GM23338 (cell line): Measurements from ENCODE around the gene FOCAD. TPM values are rescaled to one million over a fixed set of nuclear protein-coding genes. Genes with fewer than 3 reads are reported as not detected.

Source experiments
- ATAC-seq: fragments of 200-7000 bp; cut with Tn5 transposase; 3 replicates; pipeline ENCODE4 v1.9.1; 2020
- DNase-seq: peaks from one replicate; pipeline ENCODE4 v3.0.0-alpha.2; 2015; ENCODE audit warnings: low spot score
- H2AFZ ChIP-seq: fragments of 200-600 bp; sonication (generic); 2 replicates; pipeline ENCODE4 v1.8.0; 2016; ENCODE audit warnings: antibody characterized with exemption, mild to moderate bottlenecking, moderate library complexity
- H3F3A ChIP-seq: fragments of 200-600 bp; sonication (generic); replicated peaks from 2 replicates; pipeline ENCODE4 v1.8.0; 2017; ENCODE audit warnings: antibody characterized with exemption, mixed run types, low read depth
- H3K27ac ChIP-seq: fragments of 200-600 bp; sonication (generic); 2 replicates; pipeline ENCODE4 v1.6.1; 2016; ENCODE audit warnings: low read depth
- H3K27me3 ChIP-seq: fragments of 200-600 bp; sonication (generic); 2 replicates; pipeline ENCODE4 v1.8.0; 2016; ENCODE audit warnings: mild to moderate bottlenecking, mixed run types, moderate library complexity; ENCODE audit not compliant: insufficient read depth
- H3K36me3 ChIP-seq: fragments of 200-600 bp; sonication (generic); 2 replicates; pipeline ENCODE4 v1.8.0; 2016; ENCODE audit warnings: mild to moderate bottlenecking; ENCODE audit not compliant: insufficient read depth
- H3K4me1 ChIP-seq: fragments of 200-600 bp; sonication (generic); 2 replicates; pipeline ENCODE4 v1.8.0; 2016; ENCODE audit warnings: mild to moderate bottlenecking, moderate library complexity; ENCODE audit not compliant: insufficient read depth
- H3K4me2 ChIP-seq: fragments of 200-600 bp; sonication (generic); 2 replicates; pipeline ENCODE4 v1.7.1; 2017; ENCODE audit warnings: mixed run types
- H3K4me3 ChIP-seq: fragments of 200-600 bp; sonication (generic); 2 replicates; pipeline ENCODE4 v1.6.1; 2016; ENCODE audit warnings: mixed run types
- H3K79me2 ChIP-seq: fragments of 200-600 bp; sonication (generic); replicated peaks from 2 replicates; pipeline ENCODE4 v1.8.0; 2017; ENCODE audit warnings: mild to moderate bottlenecking; ENCODE audit not compliant: insufficient read depth
- H3K9me2 ChIP-seq: fragments of 200-600 bp; sonication (generic); 2 replicates; pipeline ENCODE4 v1.8.0; 2017; ENCODE audit not compliant: insufficient read depth
- H4K20me1 ChIP-seq: fragments of 200-600 bp; sonication (generic); replicated peaks from 2 replicates; pipeline ENCODE4 v1.8.0; 2017; ENCODE audit warnings: mild to moderate bottlenecking; ENCODE audit not compliant: insufficient read depth
- H3K27ac Mint-ChIP-seq: 2 replicates; pipeline ENCODE4 v1.8.0; 2020; ENCODE audit warnings: inconsistent platforms, mild to moderate bottlenecking, moderate library complexity, mixed read lengths
- H3K27me3 Mint-ChIP-seq: 3 replicates; pipeline ENCODE4 v1.8.0; 2022; ENCODE audit warnings: low read depth, mild to moderate bottlenecking, moderate library complexity, mixed read lengths, inconsistent platforms; ENCODE audit not compliant: insufficient read depth, poor library complexity
- H3K36me3 Mint-ChIP-seq: 3 replicates; pipeline ENCODE4 v1.8.0; 2021; ENCODE audit warnings: low read depth, mild to moderate bottlenecking, inconsistent platforms, moderate library complexity, mixed read lengths
- H3K4me1 Mint-ChIP-seq: 3 replicates; pipeline ENCODE4 v1.8.0; 2020; ENCODE audit warnings: mild to moderate bottlenecking, inconsistent platforms, mixed read lengths
- H3K4me3 Mint-ChIP-seq: 3 replicates; pipeline ENCODE4 v1.8.0; 2021; ENCODE audit warnings: moderate library complexity, mild to moderate bottlenecking, inconsistent platforms, mixed read lengths
- H3K9me3 Mint-ChIP-seq: 3 replicates; pipeline ENCODE4 v1.8.0; 2020; ENCODE audit warnings: moderate library complexity, mild to moderate bottlenecking, inconsistent platforms, mixed read lengths
- CREB1 ChIP-seq: fragments of 250-450 bp; sonication (Bioruptor Pico); IDR thresholded peaks from 2 replicates; pipeline ENCODE4 v1.5.0; 2020; ENCODE audit warnings: low read depth, mild to moderate bottlenecking, moderate library complexity
- CTCF ChIP-seq, 2 experiments: fragments of 200-600 bp in 1 of 2; sonication (generic) in 1 of 2; conservative IDR thresholded peaks; 2 replicates each; pipeline versions ENCODE4 v1.5.1 to v1.6.1; 2016 to 2017; ENCODE audit warnings: antibody characterized with exemption in 2 of 2, low read depth in 2 of 2, mild to moderate bottlenecking in 2 of 2, moderate library complexity in 1 of 2
- ETS1 ChIP-seq: IDR thresholded peaks from 2 replicates; pipeline ENCODE4 v1.6.1; 2016; ENCODE audit warnings: antibody characterized with exemption
- EZH2 ChIP-seq: fragments of 200-600 bp; sonication (generic); IDR thresholded peaks from one replicate; pipeline ENCODE4 v1.8.0; 2017; ENCODE audit warnings: antibody characterized with exemption, mild to moderate bottlenecking, low read depth; ENCODE audit not compliant: unreplicated experiment
- EZH2phosphoT487 ChIP-seq: fragments of 200-600 bp; sonication (generic); IDR thresholded peaks from one replicate; pipeline ENCODE4 v1.8.1; 2018; ENCODE audit warnings: antibody characterized with exemption; ENCODE audit not compliant: unreplicated experiment
- JUNB ChIP-seq: IDR thresholded peaks from one replicate; pipeline ENCODE4 v1.6.1; 2016; ENCODE audit warnings: antibody characterized with exemption; ENCODE audit not compliant: unreplicated experiment
- POLR2AphosphoS5 ChIP-seq: IDR thresholded peaks from 2 replicates; pipeline ENCODE4 v1.6.1; 2016; ENCODE audit warnings: antibody characterized with exemption, low read depth
- REST ChIP-seq: IDR thresholded peaks from one replicate; pipeline ENCODE4 v1.6.1; 2018; ENCODE audit warnings: antibody characterized with exemption; ENCODE audit not compliant: unreplicated experiment
- STAT1 ChIP-seq: IDR thresholded peaks from one replicate; pipeline ENCODE4 v1.6.1; 2016; ENCODE audit warnings: antibody characterized with exemption; ENCODE audit not compliant: unreplicated experiment
- ZNF114 ChIP-seq: fragments of 250-450 bp; sonication (Bioruptor Pico); IDR thresholded peaks from 2 replicates; pipeline ENCODE4 v1.5.0; 2020; ENCODE audit warnings: mild to moderate bottlenecking, moderate library complexity
- ZNF331 ChIP-seq: fragments of 250-450 bp; sonication (Bioruptor Pico); IDR thresholded peaks from 2 replicates; pipeline ENCODE4 v1.5.0; 2020; ENCODE audit warnings: low read depth, mild to moderate bottlenecking, moderate library complexity
- polyA plus RNA-seq: library from polyadenylated mRNA; unstranded; fragments of >200 nt; fragmentation: Nextera tagmentation; extraction: Ambion mirVana; gene quantifications from 2 replicates; pipeline ENCODE4 v1.2.1, GENCODE V29; 2016
- total RNA-seq: library from RNA; depleted of rRNA; stranded (reverse); fragments of >200 nt; shearing (Covaris generic); gene quantifications from 2 replicates; pipeline ENCODE4 v1.2.3, GENCODE V29; 2014

The FOCAD gene
- total and polyA plus RNA-seq, 2 experiments from 2014 or later: 13.7 to 66.5 TPM

GRCh38 chr9:20640331-20641187 is 43.5 kb upstream of the FOCAD start:
- H3K36me3 Mint-ChIP-seq: no peaks in the 10 kb centered on the region
- no peaks in the 10 kb centered on the region for H4K20me1 ChIP-seq
- peaks cover 14% of the 10 kb centered on the region for H3K4me1 ChIP-seq
- no peak overlapping the region for H3K4me2 ChIP-seq
- ATAC-seq (no peak), DNase-seq (no peak)
- H3K27ac Mint-ChIP-seq: no peak overlapping the region
- no peak overlapping the region for H3K4me3 ChIP-seq
- no peak overlapping the region for H3K27ac ChIP-seq
- H3K4me1 Mint-ChIP-seq: peaks cover 16% of the 10 kb centered on the region; the same call in 2 of the 3 replicates
- H3K36me3 ChIP-seq: no peaks in the 10 kb centered on the region
- TF ChIP-seq REST (no peak), CTCF (conservative IDR thresholded peaks at IDR 0.05; ENCODE audit: low read depth in 2 of 2) (no peak), ZNF331 (CRISPR knock-in tag) (no peak), EZH2 (no peak), EZH2phosphoT487 (no peak), CREB1 (CRISPR knock-in tag) (no peak), ZNF114 (no peak), STAT1 (no peak), POLR2AphosphoS5 (no peak), JUNB (no peak), ETS1 (no peak)
- H3K27me3 Mint-ChIP-seq: no peaks in the 10 kb centered on the region
- H2AFZ ChIP-seq: peak overlapping the region; percentile 53; the same call in 1 of the 2 replicates
- H3K79me2 ChIP-seq: no peaks in the 10 kb centered on the region
- no peaks in the 10 kb centered on the region for H3K9me3 Mint-ChIP-seq
- H3K9me2 ChIP-seq: no peaks in the 10 kb centered on the region
- H3F3A ChIP-seq: no peaks in the 10 kb centered on the region
- no peaks in the 10 kb centered on the region for H3K27me3 ChIP-seq
- H3K4me3 Mint-ChIP-seq: no peak overlapping the region
